Prostate gland (tissue), 2 donors: ENCODE results near the gene CLASP1.

Experiments used
- POLR2A ChIP-seq: fragments of 450-650 bp; IDR thresholded peaks from one replicate; pipeline ENCODE4 v1.6.1; 2016; ENCODE audit warnings: antibody characterized with exemption, mild to moderate bottlenecking
- POLR2AphosphoS5 ChIP-seq: sonication (generic); formaldehyde crosslinking; IDR thresholded peaks from one replicate; pipeline ENCODE4 v1.6.1; 2017; ENCODE audit warnings: antibody characterized with exemption
- TF ChIP-seq, protein P1 (sequence below), 4 experiments: fragments of 200-600 bp in 2 of 4; fragments of 450-650 bp in 2 of 4; sonication (generic) in 2 of 4; IDR thresholded peaks; 1 replicate in 3 of 4; 2 replicates in 1 of 4; pipeline ENCODE4 v1.5.1; 2016 to 2019; ENCODE audit warnings: antibody characterized with exemption in 4 of 4, mild to moderate bottlenecking in 2 of 4, moderate library complexity in 2 of 4

DNA sequence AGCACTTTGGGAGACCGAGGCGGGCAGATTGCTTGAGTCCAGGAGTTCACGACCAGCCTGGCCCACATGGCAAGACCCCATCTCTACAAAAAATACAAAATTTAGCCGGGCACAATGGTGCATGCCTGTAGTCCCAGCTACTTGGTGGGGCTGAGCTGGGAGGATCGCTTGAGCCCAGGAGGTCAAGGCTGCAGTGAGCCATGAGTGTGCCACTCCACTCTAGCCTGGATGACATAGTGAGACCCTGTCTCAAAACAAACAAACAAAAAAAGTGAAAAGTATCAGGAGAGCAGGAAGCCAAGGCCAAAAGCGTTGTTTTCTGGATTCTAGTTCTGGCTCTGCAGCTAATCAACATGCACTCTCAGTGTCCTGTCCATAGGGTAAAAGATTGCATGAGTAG lies 10.7 kb upstream of the CLASP1 start:
- TF ChIP-seq POLR2A (no peak), POLR2AphosphoS5 (no peak)
- TF ChIP-seq, protein P1, sequence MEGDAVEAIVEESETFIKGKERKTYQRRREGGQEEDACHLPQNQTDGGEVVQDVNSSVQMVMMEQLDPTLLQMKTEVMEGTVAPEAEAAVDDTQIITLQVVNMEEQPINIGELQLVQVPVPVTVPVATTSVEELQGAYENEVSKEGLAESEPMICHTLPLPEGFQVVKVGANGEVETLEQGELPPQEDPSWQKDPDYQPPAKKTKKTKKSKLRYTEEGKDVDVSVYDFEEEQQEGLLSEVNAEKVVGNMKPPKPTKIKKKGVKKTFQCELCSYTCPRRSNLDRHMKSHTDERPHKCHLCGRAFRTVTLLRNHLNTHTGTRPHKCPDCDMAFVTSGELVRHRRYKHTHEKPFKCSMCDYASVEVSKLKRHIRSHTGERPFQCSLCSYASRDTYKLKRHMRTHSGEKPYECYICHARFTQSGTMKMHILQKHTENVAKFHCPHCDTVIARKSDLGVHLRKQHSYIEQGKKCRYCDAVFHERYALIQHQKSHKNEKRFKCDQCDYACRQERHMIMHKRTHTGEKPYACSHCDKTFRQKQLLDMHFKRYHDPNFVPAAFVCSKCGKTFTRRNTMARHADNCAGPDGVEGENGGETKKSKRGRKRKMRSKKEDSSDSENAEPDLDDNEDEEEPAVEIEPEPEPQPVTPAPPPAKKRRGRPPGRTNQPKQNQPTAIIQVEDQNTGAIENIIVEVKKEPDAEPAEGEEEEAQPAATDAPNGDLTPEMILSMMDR (IDR thresholded peaks at IDR 0.05), result no peak
